ENCODE results near the gene SIVA1.

Gene SIVA1

GRCh38 chr14:104771374-104771773, 18.4 kb downstream of the SIVA1 start:
- no peak for DNase-seq (ENCODE audit: low read depth, low spot score)

DNA sequence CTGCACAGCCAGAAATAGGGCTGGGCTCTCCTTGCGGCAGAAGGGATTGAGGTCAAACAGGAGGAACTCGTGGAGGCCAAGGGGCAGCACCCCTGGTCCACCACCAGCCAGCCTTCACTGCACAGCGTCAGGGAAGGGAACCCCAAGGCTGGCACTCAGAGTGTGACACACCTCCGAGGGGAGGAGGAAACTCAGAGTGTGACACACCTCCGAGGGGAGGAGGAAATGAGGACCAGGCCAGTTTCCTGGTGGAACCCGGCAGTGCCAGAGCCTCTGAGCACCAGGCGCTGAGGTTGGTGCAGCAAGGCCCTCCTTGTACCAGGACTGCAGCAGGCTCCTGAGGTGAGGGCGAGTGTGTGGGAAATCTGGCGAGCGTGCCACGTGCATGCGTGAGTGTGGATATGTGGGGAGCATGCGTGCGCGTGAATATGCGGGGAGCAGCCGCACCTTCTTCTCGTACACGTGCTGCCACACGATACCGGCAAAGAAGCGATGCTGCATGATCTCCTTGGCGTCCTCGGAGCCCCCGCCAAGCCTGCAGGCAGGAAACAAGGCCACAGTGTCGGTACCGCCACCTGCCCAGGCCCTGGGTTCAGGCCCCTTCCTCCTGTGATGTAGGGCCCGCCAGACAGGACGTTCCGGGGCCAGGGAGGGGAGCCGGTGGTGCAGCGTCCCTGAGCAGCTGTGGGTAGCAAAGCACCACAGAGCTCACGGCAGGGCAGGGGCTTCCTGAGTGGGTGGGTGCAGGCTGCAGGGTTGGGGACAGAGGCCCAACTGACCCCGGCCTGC, 19.2 kb downstream of the SIVA1 start:
- no peak for DNase-seq (ENCODE audit: low read depth, low spot score)

GRCh38 chr14:104772707-104773504, 20.0 kb downstream of the SIVA1 start:
- no peak for DNase-seq (ENCODE audit: low read depth, low spot score)

DNA sequence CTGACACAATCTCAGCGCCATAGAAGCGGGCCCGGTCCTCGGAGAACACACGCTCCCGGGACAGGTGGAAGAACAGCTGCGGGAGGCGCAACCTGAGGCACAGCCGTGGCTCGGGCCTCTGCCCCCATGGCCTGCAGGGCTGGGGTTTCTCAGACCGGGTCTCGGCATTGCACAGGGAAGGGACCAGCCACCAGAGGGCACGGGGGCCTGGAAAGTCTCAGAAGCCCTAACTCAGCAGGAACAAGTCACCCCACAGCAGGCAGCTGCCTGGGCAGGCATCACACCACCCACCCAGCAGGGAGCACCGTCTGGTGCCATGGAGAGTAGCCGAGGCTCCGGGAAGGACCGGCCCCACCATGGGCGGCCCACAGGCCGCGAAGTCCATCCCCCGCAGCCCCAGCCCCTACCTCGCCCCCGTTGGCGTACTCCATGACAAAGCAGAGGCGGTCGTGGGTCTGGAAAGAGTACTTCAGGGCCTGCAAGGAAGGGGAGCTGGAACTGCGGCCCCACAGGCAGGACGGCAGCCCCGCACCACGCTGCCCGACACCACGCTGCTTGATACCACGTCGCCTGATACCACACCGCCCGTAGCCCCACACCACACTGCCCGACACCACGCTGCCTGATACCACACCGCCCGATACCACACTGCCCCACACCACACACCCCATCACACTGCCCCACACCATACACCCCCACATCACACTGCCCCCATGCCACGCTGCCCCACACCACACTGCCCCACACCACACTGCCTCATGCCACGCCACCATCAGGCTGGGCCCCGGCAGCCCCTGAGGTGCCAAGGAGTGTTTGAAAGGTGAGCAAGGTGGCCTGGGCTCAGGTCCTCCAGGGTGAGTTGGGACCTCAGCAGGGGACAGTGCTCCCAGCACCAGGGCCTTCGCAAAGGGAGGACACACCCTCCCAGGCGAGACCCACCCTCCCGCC, 20.8 kb downstream of the SIVA1 start:
- peak; percentile 29 for DNase-seq (ENCODE audit: low read depth, low spot score)

DNA sequence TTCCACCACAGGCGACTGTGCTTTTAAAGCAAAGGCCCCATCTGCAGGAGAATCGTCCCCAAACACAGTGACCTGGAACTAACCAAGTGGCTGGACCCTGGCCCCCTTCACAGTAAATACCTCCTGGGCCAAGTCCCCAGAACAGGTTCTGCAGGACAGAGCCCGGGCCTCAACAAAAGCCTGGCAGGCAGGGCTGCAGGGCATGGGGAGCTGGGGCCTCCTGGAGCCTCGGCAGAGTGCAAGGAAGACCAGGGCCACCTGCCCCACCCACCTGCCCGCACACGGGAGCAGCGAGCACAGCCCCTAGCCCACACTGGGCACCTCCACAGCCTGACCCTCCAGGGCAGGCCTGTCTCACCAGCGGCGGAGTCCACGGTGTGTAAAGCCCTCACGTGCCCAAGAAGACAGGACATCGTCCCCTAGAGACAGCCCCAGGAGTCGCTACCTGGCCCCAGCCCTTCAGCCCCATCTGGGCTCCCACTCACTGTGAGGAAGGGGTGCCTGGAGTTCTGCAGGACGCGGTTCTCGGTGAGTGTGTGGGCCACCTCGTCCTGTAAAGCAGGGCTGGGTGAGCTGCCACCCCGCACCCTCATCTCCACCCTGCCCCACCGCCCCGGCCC, 21.6 kb downstream of the SIVA1 start:
- peak; percentile 69 for DNase-seq (ENCODE audit: low read depth, low spot score)

- DNase-seq (ENCODE audit: low read depth, low spot score): no peak
Observed at GRCh38 chr14:104775073-104775489, 22.1 kb downstream of the SIVA1 start.

- no peak for DNase-seq (ENCODE audit: low read depth, low spot score)
Observed at GRCh38 chr14:104776481-104776880, 23.5 kb downstream of the SIVA1 start.

- DNase-seq (ENCODE audit: low read depth, low spot score): peak; percentile 32
Observed at GRCh38 chr14:104776961-104777807, 24.2 kb downstream of the SIVA1 start.

DNA sequence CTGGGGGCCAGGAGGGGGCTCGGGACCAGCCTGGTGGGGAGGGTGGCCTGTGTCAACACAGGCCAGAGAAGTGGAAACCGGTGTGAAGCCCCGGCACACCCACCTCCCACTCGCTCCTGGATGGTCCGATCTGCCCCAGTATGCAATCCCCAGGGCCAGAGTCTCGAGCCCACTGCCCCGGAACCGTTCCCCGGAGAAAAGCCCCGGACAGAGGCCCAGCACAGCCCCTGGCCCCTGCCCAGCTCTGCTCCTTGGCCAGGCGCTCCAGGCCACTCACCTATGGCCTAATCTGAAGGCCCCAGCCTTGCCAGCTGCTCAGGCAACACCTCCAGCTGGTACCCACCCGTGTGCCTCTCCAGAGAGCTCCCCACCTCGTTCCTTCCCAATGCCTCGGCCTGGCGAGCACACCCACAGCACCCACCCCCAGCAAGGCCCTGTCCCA, 24.9 kb downstream of the SIVA1 start:
- no peak for DNase-seq (ENCODE audit: low read depth, low spot score)

DNA sequence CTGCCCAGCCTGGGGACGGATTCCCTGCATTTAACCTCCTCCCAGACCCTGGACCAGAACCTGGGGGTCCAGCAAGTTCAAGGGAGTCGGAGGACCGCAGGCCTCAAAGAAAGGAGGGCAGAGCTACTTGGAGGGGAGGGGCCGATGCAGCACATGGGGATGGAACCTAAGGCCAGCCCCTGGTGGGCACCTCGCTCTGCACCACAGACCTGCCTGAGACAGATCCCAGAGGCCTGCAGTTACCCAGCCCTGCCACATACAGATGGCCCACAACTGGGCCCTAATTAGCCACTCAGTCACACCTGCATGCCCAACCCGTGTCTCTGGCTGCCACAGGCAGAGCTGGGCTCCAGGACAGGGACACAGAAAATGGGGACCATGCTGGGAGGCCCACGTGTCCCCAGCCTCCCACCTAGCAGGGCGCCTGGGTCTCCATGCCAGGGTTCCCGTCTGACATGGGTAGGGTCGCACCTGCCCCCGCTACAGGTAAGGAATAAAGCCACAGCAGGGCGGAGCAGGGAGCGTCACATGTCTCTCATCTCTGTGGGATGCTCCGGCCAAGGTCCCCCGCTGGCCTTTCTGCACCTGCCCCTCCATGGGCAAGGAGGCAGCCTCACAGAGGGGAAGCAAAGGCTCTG, 25.9 kb downstream of the SIVA1 start:
- DNase-seq (ENCODE audit: low read depth, low spot score): no peak

DNA sequence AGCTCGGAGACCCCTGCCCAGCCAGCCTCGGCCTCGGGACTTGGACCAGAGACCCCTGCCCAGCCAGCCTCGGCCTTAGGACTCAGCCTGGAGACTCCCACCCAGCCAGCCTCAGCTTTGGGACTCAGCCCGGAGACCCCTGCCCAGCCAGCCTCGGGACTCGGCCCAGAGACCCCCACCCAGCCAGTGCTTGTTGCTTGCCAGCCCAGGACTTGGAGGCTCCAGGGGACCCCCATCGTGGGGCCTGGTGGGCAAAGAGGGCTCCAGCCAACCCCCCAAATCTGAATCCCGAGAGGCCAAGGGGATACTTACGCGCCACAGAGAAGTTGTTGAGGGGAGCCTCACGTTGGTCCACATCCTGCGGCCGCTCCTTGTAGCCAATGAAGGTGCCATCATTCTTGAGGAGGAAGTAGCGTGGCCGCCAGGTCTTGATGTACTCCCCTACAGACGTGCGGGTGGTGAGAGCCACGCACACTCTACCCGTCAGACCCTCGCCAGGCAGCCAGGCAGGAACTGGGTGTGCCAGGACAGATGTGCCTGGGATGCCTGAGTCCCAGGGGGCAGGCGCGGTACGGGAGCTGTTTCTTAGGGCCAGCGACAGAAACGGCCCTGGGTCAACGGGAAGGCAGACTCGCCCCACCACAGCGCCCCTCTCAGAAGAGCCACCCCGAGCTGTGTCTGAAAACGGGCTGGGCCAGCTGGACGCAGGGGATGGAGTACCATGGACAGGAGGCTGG, 27.0 kb downstream of the SIVA1 start:
- no peak for DNase-seq (ENCODE audit: low read depth, low spot score)

DNA sequence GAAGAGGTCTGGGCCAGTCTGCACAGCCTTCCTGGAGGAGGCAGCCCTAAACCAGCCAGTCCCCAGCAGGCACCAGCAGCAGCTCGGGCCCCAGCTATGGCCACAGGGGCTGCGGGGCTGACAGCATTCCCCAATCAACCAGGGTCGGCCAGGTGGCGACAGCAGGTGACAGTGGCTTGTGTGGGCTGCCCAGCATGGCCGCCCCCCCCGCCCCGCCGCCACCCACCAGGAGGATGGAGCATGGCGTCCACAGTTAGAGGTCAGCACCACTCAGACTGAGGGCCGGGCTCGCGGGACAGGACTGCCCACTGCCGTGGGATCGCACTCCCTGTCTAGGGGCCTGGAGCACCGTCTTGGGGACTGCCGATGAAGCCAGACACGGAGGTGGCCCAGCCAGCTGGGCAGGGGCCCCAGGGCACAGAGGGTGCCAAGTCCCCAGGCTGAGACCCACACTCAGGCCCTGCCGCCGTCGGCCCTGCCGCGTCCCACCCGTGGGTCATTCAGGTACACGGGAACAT, 27.6 kb downstream of the SIVA1 start:
- DNase-seq (ENCODE audit: low read depth, low spot score): no peak

GRCh38 chr14:104781271-104782077, 28.5 kb downstream of the SIVA1 start:
- DNase-seq (ENCODE audit: low read depth, low spot score): no peak

DNA sequence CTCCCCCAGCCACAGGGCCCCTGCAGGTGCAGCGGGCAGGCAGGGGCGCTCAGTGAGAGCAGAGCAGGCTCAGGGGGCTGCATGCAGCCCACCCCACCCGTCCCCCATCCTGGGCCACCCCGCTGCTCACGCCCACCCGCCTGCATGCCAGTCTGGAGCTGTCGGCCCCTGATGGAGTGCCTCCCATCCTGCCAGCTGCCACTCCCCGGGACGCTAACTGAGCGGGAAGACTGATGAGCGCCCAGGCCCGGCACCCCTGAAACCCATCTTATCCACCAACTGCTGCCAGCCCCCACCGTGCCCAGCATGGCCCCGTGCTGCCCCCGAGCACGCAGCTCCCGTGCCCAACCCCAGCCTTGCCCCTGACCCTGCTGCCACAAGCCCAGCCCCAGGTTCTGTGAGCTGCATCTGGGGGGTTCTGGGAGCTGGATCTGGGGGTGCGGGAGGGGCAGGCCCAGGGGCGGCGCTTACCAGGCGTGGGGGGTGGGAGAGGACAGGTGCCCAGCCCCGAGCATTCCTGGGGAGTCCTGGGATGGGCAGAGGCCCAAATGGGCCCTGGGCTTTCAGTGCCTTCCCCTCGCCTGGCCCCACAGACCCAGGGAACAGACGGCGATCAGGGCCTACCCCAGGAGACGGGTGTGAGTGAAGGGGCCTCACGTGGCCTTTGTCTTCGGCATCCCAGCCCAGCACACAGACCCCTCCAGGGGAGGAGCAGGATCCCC, 29.3 kb downstream of the SIVA1 start:
- DNase-seq (ENCODE audit: low read depth, low spot score): no peak

DNA sequence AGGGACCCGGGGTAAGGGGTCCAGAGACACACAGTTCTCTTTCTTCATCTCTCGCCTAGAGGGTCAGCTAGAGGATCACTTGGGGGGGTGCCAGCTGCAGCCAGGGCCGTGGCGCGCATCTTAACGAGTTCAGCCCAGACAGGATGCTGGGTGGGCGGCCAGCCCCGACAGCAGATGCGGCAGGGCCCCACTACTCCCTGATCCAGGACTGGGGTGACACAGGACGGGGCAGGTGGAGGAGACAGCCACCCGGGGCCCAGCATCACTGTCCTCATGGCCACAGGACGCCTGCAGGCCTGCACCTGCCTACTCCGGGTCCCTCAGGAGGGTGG, 29.8 kb downstream of the SIVA1 start:
- no peak for DNase-seq (ENCODE audit: low read depth, low spot score)

GRCh38 chr14:104783484-104784217, 30.7 kb downstream of the SIVA1 start:
- no peak for DNase-seq (ENCODE audit: low read depth, low spot score)

- no peak for DNase-seq (ENCODE audit: low read depth, low spot score)
Observed at GRCh38 chr14:104784218-104784568, 31.2 kb downstream of the SIVA1 start.

Measured in ELF-1 (cell line).